HG03103 (cell line): ENCODE results near the gene ADAT3.

ENCODE experiments used
- ATAC-seq: cut with Tn5 transposase; IDR thresholded peaks from one replicate; pipeline ENCODE4 v1.9.1; 2021; ENCODE audit warnings: low read depth; ENCODE audit not compliant: unreplicated experiment

ADAT3 gene

DNA sequence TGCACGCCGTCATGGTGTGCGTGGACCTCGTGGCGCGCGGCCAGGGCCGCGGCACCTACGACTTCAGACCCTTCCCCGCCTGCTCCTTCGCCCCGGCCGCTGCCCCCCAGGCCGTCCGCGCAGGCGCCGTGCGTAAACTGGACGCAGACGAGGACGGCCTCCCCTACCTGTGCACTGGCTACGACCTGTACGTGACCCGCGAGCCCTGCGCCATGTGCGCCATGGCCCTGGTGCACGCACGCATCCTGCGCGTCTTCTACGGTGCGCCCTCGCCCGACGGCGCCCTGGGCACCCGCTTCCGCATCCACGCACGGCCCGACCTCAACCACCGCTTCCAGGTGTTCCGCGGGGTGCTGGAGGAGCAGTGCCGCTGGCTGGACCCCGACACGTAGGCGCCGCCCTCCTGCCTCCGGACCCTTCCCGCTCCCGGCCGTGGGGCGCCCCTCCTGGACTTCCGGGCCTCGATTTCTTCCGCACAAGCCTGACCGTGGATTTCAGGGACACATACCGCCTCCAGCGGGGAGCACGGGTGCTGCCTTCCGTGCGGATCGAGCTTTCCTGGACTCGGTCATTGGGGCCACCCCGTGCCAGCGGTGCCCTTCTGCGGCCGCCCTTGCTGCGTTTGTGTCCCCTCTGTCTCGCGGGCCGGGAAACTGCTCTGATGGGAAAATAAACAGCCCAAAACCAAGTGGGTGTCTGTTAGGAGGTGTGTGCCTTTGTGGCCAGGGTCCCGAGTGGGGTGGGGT is 7.7 kb downstream of the ADAT3 start:
- ATAC-seq, result no peak

DNA sequence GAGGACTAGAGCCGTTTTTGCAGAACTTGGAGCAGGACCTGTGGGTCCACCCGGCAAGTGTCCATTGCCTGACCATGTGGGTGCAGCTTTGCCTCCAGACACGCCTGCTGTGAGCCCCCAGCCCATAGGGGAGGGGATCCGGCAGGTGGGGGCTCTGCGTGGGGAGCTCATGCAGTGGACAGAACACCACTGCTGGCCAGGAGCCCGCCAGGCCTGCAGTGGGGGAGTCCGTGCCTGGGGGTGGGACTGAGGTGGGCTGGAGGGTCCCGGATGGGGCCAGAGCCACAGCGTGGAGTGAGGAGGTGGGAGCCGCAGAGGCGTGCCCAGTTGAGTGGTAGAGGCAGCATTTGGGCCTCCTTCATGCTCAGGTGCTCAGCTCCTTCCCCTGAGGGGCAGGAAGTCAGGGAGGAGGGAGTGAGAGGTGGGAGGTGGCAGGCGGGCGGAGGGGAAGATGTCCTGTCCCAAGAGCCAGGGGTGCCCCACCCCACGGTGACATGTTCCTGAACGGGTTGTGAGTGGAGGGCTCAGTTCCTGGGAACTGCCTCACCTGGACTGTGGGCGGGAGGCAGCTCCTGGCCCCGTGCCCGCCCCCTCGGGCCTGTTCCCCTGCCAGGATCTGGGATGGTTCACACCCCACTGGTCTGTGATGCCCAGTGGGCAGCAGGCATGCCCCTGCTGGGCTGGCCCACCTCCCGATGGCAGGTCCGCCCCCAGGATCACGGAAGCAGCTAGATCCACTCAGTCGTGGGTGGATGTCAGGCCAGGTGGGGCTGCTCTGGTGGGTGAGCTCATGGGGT is 8.8 kb downstream of the ADAT3 start:
- ATAC-seq, result no peak

DNA sequence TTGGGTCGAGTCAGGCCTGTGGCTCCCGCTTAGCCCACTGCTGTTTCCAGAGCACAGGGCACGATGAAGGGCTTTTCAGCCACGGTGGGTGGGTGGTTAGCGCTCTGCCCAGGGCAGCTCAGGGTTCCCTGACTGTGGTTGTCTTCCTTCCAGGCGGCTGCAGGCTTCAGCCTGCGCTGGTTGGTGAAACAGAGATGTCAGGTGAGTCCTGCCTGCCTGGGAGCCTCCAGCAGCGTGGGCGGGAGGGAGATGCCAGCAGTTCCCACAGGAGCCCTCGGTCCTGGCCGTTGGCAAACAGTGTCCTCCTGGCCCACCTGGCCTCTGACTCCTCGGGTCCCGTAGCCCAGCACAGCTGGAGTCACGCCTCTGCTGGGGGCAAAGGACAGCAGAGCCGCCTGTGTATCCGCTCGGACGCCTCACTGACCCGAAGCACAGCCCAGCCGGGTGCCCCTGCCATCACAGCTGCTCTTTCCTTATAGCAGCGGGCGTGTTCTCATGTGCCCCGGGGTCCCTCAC is 9.7 kb downstream of the ADAT3 start:
- ATAC-seq, result no peak

DNA sequence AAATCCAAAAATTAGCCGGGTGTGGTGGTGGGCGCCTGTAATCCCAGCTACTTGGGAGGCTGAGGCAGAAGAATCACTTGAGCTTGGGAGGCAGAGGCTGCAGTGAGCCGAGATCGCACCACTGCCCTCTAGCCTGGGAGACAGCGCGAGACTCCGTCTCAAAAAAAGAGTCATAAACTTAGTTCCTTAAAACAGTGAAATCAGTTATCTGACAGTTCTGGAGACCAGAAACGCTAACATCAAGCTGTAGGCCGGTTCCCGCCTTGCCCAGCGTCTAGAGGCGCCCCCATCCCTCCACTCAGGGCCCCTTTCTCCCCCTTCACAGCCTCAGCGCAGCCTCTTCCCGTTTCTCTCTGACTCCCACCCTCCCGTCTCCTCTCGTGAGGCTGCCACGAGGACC is 11.9 kb downstream of the ADAT3 start:
- ATAC-seq, result no peak

DNA sequence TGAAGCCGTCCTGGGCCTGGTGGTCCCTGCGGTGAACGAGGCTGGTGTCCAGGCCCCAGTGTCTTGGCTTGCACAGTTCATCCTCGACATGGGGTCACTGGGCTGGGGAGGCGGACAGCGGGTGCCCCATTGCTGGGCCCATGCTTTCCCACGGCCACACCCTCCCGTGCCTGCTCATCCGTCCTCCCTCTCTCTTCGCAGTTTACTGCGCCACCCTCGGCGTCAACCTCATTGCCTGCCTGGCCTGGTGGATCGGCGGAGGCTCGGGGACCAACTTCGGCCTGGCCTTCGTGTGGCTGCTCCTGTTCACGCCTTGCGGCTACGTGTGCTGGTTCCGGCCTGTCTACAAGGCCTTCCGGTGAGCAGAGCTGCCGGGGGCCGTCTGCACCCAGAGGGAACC is 12.7 kb downstream of the ADAT3 start:
- no peak for ATAC-seq

- no peak for ATAC-seq
Measured at GRCh38 chr19:1918975-1919374, 13.8 kb downstream of the ADAT3 start.

- no peak for ATAC-seq
Measured at GRCh38 chr19:1920644-1921043, 15.4 kb downstream of the ADAT3 start.

GRCh38 chr19:1921326-1921725 is 16.1 kb downstream of the ADAT3 start:
- ATAC-seq, result no peak

DNA sequence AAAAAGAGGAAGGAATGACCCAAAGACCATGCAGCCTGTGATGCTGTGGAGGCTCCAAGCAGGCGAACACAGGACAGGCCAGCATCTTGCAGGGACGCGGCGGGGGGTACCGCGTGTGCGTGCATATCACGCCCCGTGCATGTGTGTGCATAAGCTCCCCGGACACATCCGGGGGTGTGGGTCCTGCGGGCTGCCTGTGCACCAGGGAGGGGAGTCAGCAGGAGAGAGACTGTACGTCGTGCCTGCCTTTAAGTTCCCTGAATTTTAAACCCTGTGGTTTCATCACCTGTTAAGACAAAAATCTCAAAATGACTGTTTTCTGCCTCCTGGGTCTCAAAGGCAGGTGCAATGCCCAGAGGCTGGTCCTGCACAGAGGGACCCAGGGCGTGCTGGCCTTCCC is 16.6 kb downstream of the ADAT3 start:
- no peak for ATAC-seq

DNA sequence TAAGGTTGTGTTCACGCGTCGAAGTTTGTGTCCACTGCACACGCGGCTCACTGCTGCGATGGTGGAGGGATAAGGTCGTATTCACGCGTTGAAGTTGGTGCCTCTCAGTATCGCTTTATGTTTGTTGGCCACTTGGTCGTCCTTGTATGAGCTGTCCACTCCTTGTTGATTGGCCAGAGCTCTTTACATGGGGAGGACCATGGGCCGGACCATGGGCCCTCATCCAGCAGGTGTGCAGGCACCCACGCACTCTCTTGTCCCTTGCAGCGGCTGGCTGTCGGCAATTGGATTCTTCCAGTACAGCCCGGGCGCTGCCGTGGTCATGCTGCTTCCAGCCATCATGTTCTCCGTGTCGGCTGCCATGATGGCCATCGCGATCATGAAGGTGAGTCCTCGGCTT is 17.6 kb downstream of the ADAT3 start:
- ATAC-seq, result no peak

GRCh38 chr19:1923319-1923718 is 18.1 kb downstream of the ADAT3 start:
- no peak for ATAC-seq

DNA sequence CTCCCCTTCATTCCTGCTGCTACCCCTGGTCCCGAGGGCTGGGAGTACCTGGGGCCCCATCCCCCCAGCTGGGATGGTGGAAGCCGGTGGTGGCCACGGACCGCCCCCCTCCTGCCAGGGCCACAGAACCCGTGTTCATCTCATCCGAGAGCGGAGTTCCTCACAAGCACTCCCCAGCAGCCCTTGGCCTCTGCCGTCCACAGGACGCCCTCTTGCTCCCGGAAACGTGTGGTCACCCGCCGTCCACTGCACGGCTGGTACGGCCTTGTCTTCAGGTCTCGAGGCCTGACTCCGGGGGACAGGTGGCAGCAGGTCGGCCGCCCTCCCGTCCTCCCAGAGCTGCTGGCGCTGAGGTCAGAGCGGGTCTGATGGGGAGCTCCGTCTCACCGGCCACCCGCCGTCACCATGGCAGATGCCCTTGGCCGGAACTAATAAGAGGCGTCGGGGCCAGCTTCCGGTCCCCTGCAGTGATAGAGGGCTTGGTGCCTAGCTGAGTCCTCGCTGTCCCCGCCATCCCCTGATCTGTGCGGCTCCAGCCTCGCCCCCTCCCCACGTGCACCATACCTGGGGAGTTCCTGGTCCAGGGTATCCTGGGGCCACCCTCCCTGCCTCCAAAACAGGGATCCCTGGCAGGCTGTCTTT is 19.2 kb downstream of the ADAT3 start:
- ATAC-seq, result no peak

DNA sequence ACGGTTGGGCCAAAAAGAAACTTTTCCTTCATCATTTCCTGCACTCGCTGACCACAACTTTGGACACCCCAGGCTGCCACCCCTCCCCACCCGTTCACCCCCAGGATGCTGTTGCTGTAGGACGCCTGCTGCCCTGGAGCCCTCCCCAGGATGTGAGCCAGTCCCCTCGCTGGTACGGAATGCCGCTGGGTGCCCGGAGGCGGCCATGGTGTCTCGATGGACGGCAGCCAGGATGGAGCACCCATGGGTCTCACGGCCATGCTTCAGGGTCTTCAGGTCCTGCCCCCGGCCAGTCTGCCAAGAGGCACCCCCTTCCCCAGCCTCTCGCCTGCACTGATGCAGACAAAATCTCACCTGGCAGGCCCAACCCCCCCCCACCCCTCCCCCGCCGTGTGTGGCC is 20.3 kb downstream of the ADAT3 start:
- ATAC-seq, result no peak

DNA sequence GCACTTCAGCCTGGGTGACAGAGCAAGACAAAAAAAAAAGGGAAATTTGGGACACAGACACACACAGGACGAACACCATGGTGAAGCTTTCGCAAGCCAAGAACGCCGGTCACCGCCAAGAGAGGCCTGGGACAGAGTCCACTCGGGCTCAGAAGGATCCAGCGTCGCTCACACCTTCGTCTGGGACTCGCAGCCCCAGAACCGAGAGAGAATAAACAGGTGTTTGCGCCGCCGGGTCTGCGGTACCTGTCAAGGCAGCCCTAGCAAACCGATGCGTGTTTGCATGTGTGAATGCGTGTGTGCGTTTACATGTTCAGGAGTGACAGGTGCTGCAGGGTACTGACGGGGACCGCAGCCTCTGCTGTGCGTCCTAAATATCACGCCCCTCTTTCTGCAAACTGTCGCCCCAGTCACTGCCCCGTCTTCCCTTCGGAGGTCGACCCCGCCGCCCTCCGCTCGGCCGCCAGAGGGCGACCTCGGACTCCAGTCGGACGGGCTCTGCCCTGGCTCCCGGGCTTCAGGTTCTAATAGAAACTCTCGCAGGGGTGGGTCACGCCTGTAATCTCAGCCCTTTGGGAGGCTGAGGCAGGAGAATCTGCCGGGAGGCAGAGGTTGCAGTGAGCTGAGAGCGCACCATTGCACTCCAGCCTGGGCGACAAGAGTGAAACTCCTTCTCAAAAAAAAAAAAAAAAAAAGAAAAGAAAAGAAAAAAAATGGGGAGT is 24.0 kb downstream of the ADAT3 start:
- ATAC-seq, result no peak

DNA sequence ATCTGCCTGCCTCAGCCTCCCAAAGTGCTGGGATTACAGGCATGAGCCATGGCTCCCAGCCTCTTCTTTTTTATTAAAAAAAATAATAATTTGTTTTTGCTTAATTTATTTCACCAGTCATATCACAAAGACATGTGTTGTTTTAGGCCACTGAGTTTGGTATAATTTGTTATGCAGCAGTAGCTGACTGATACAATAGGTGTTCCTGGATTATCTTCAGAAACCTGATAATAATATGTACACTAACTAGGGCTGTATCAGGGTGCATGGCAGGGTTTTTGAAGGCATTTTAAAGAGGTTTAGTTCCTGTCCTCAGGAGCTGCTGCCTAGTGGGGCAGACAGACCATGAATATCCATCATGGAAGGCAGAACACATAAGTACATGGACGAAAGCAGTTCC is 26.2 kb downstream of the ADAT3 start:
- ATAC-seq, result no peak

DNA sequence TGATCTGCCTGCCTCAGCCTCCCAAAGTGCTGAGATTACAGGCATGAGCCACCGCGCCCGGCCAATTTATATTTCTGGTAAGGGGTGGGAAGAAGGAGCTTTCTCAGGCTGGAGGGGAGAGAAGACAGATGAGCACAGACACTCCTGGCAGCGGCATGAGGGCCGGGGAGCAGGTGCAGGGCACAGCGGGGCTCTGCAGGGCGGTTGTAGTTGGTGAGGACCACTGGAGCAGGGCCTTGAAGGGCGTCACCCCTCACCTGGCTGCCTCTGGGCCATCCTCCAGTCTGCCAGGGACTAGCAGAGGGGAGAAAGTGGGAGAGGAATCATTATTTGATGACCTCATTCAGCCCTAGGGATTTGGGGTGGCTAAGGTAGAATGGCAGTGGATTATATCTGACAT is 27.2 kb downstream of the ADAT3 start:
- no peak for ATAC-seq

- ATAC-seq, result no peak
Measured at GRCh38 chr19:1933244-1933643, 28.0 kb downstream of the ADAT3 start.

DNA sequence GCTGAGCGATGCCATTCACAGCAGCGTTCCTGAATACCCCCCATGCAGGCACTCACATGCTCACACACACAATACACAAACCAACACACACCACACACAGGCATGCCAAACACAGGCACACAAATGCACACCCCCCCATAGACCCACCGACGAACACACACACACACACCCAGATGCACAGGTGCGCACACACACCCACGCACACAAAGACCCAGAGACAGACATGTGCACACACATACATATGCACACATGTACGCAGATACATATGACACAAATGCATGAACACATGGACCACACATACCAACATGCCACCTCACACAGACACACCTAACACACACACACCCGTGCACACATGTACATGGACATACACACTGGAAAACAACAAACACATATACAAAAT is 28.7 kb downstream of the ADAT3 start:
- no peak for ATAC-seq

DNA sequence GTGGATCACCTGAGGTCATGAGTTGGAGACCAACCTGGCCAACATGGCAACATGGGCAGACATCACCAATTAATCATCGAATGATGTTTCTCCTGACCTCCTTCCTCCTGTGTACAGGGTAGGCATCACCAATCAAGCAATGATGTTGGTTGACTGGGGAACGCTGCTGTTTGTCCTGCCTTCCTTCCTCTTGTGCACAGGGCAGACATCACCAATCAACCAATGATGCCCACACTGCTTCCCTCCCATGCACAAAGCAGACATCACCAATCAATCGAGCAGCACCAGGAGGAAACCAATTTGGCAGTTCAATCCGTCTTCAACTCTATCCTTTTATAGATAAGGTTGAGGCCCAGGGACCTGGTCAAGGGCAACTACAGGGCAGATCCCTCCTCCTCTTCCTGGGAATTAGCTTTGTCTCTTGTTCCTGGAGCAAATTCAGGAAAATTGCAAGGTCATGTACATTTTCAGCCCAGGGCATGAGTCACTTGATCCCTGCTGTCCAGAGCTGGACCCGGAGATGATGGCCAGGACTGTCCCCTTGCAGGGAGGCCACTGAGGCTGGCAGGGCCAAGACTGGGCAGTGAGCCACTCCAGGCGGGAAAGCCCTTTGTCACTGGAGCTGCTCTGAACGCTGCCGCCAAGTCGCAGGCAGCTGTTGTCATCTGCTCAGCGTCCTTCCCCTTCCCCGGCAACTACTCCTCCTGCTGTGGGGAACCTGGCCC is 30.4 kb downstream of the ADAT3 start:
- ATAC-seq, result no peak

DNA sequence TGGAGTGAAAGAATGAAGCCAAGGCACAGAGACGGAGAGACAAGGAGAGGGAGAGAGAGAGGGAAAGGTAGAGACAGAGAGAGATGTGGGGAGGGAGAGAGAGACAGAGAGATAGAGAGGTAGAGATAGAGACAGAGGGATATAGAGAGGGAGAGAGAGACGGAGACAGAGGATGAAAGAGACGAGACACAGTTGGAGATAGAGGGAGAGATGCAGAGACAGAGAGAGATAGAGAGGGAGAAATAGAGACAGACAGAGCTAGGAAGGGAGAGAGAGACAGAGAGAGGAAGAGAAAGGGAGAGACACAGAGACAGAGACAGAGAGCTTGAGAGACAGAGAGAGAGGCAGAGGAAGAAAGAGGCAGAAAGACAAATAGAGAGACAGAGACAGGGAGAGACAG is 31.2 kb downstream of the ADAT3 start:
- ATAC-seq, result no peak
